Esophagus (tissue), 2 donors: Measurements from ENCODE around the gene CFAP52. TPM values are rescaled to one million over a fixed set of nuclear protein-coding genes. Genes with fewer than 3 reads are reported as not detected.
"Not testable (repeated sequence)": the region's sequence is repeated elsewhere in the genome, so short reads cannot be mapped to it uniquely, and the experiment has no call there.

ENCODE experiments used
- H3K27ac ChIP-seq, 2 donors: one replicate each; pipeline ENCODE4 v1.5.1; 2013; ENCODE audit warnings: low read depth in 2 of 2, mild to moderate bottlenecking in 2 of 2, inconsistent platforms in 1 of 2, low read length in 1 of 2, moderate library complexity in 1 of 2
- H3K27me3 ChIP-seq, 2 donors: one replicate each; pipeline ENCODE4 v1.6.1; 2013; ENCODE audit warnings: low read length in 2 of 2, control low read depth in 1 of 2, mild to moderate bottlenecking in 1 of 2; ENCODE audit not compliant: insufficient read depth in 2 of 2, control insufficient read depth in 1 of 2
- H3K36me3 ChIP-seq, 2 donors: one replicate each; pipeline ENCODE4 v1.6.1; 2013; ENCODE audit warnings: low read length in 1 of 2; ENCODE audit not compliant: control insufficient read depth in 2 of 2, insufficient read depth in 2 of 2
- H3K4me1 ChIP-seq, 2 donors: one replicate each; pipeline ENCODE4 v1.6.1; 2013; ENCODE audit warnings: low read length in 1 of 2; ENCODE audit not compliant: control insufficient read depth in 2 of 2, insufficient read depth in 2 of 2
- H3K4me3 ChIP-seq, 2 donors: one replicate each; pipeline ENCODE4 v1.5.1; 2013; ENCODE audit warnings: low read length in 2 of 2, mild to moderate bottlenecking in 2 of 2, low read depth in 1 of 2, moderate library complexity in 1 of 2
- H3K9me3 ChIP-seq, 2 donors: one replicate each; pipeline ENCODE4 v1.6.1; 2013; ENCODE audit warnings: mild to moderate bottlenecking in 2 of 2, low read depth in 1 of 2, low read length in 1 of 2, moderate library complexity in 1 of 2; ENCODE audit not compliant: control insufficient read depth in 2 of 2, insufficient read depth in 1 of 2
- WGBS, 2 donors: extraction: QIAGEN DNeasy Blood & Tissue Kit; methylation state at CpG; one replicate each; pipeline ENCODE4 v1.1.7; 2013; 5-methylcytosine and 5-hydroxymethylcytosine counted together
- polyA plus RNA-seq, 2 donors: library from polyadenylated mRNA; stranded (reverse); fragments of 200-250 nt; gene quantifications; one replicate each; pipeline ENCODE4 v1.2.3, GENCODE V29; 2013
- donor health status: healthy with polysubstance abuse.
- donor health status: Bipolar disorder and iron deficiency.

Gene CFAP52
- polyA plus RNA-seq, 2 donors: 0.15 TPM; not detected in 1

- 91 to 94% methylated on average over 4 of the region's 4 CpGs for WGBS, 2 donors
- Histone ChIP-seq H3K4me3 (no peak overlapping the region), H3K4me1 (no peaks in the 10 kb centered on the region), H3K36me3 (peaks cover 0 to 6% of the 10 kb centered on the region in 2 donors), H3K27me3 (no peaks in the 10 kb centered on the region), H3K9me3 (no peaks in the 10 kb centered on the region), H3K27ac (no peak overlapping the region)
Observed at GRCh38 chr17:9541718-9542117, 34.7 kb upstream of the CFAP52 start.

- H3K27ac ChIP-seq: no peak overlapping the region
- H3K4me1 ChIP-seq: no peaks in the 10 kb centered on the region
- WGBS, 2 donors: 58 to 77% methylated on average over 7 of the region's 7 CpGs
- H3K9me3 ChIP-seq: no peaks in the 10 kb centered on the region
- no peak overlapping the region for H3K4me3 ChIP-seq
- H3K27me3 ChIP-seq: no peaks in the 10 kb centered on the region
- H3K36me3 ChIP-seq: peaks cover 0 to 6% of the 10 kb centered on the region in 2 donors
Observed at GRCh38 chr17:9544221-9544620, 32.2 kb upstream of the CFAP52 start.

- 88 to 93% methylated on average over 2 of the region's 2 CpGs for WGBS, 2 donors
- H3K27me3 ChIP-seq: no peaks in the 10 kb centered on the region
- no peaks in the 10 kb centered on the region for H3K36me3 ChIP-seq
- no peaks in the 10 kb centered on the region for H3K4me1 ChIP-seq
- H3K9me3 ChIP-seq: no peaks in the 10 kb centered on the region
- no peak overlapping the region for H3K27ac ChIP-seq
- no peak overlapping the region for H3K4me3 ChIP-seq
Observed at GRCh38 chr17:9549215-9549614, 27.2 kb upstream of the CFAP52 start.

GRCh38 chr17:9553181-9553580 is 23.3 kb upstream of the CFAP52 start:
- H3K4me3 ChIP-seq: no peak overlapping the region
- no peaks in the 10 kb centered on the region for H3K27me3 ChIP-seq
- no peak overlapping the region for H3K27ac ChIP-seq
- peaks cover 0 to 2% of the 10 kb centered on the region in 2 donors for H3K4me1 ChIP-seq
- 73 to 78% methylated on average over 2 of the region's 2 CpGs for WGBS, 2 donors
- H3K36me3 ChIP-seq: no peaks in the 10 kb centered on the region
- no peaks in the 10 kb centered on the region for H3K9me3 ChIP-seq

GRCh38 chr17:9553596-9553995 is 22.8 kb upstream of the CFAP52 start:
- WGBS, 2 donors: 73 to 81% methylated on average over 4 of the region's 4 CpGs
- no peak overlapping the region for H3K27ac ChIP-seq
- H3K4me3 ChIP-seq: no peak overlapping the region
- no peaks in the 10 kb centered on the region for H3K27me3 ChIP-seq
- no peaks in the 10 kb centered on the region for H3K36me3 ChIP-seq
- no peaks in the 10 kb centered on the region for H3K9me3 ChIP-seq
- H3K4me1 ChIP-seq: peaks cover 0 to 2% of the 10 kb centered on the region in 2 donors

- WGBS, 2 donors: 71 to 78% methylated on average over 6 of the region's 6 CpGs
- not testable (repeated sequence) for H3K27ac ChIP-seq, H3K27me3 ChIP-seq, H3K36me3 ChIP-seq, H3K4me1 ChIP-seq, H3K9me3 ChIP-seq, H3K4me3 ChIP-seq
Observed at GRCh38 chr17:9554715-9555114, 21.7 kb upstream of the CFAP52 start.

GRCh38 chr17:9557161-9557755 is 19.2 kb upstream of the CFAP52 start:
- 70 to 77% methylated on average over 10 of the region's 10 CpGs for WGBS, 2 donors
- Histone ChIP-seq H3K4me3 (no peak overlapping the region), H3K4me1 (peaks cover 0 to 2% of the 10 kb centered on the region in 2 donors), H3K27me3 (no peaks in the 10 kb centered on the region), H3K36me3 (no peaks in the 10 kb centered on the region), H3K27ac (no peak overlapping the region), H3K9me3 (no peaks in the 10 kb centered on the region)

GRCh38 chr17:9557857-9558256 is 18.6 kb upstream of the CFAP52 start:
- Histone ChIP-seq H3K4me1 (peaks cover 0 to 2% of the 10 kb centered on the region in 2 donors), H3K4me3 (no peak overlapping the region), H3K27ac (no peak overlapping the region), H3K27me3 (no peaks in the 10 kb centered on the region), H3K9me3 (no peaks in the 10 kb centered on the region), H3K36me3 (no peaks in the 10 kb centered on the region)
- WGBS, 2 donors: 89 to 90% methylated on average over 9 of the region's 9 CpGs

GRCh38 chr17:9564104-9564503 is 12.3 kb upstream of the CFAP52 start:
- no peak overlapping the region for H3K27ac ChIP-seq
- H3K36me3 ChIP-seq: peaks cover 0 to 3% of the 10 kb centered on the region in 2 donors
- H3K4me3 ChIP-seq: no peak overlapping the region
- no peaks in the 10 kb centered on the region for H3K9me3 ChIP-seq
- H3K4me1 ChIP-seq: no peaks in the 10 kb centered on the region
- no peaks in the 10 kb centered on the region for H3K27me3 ChIP-seq

- Histone ChIP-seq H3K27ac (no peak overlapping the region), H3K36me3 (peaks cover 0 to 7% of the 10 kb centered on the region in 2 donors), H3K4me3 (no peak overlapping the region), H3K27me3 (no peaks in the 10 kb centered on the region), H3K4me1 (no peaks in the 10 kb centered on the region), H3K9me3 (no peaks in the 10 kb centered on the region)
- 60% methylated on average over 7 of the region's 7 CpGs for WGBS, 2 donors
Observed at GRCh38 chr17:9566067-9566466, 10.4 kb upstream of the CFAP52 start.
